B cell (primary cell): ENCODE data around the gene ST6GAL2. TPM values are rescaled to one million over a fixed set of nuclear protein-coding genes. Genes with fewer than 3 reads are reported as not detected.

Experiments
- ATAC-seq: fragments of 200-7000 bp; cut with Tn5 transposase; one replicate; pipeline ENCODE4 v1.10.0; 2021; ENCODE audit warnings: low read depth, mild to moderate bottlenecking, moderate number of reproducible peaks, moderate library complexity
- CTCF ChIA-PET: fragments of 350-600 bp; sonication (Branson Sonifier 250); formaldehyde crosslinking; loops from one replicate; lab custom pipeline; 2021; ENCODE audit warnings: antibody characterized with exemption, inconsistent platforms; lab: Charles Lee
- POLR2A ChIA-PET: fragments of 350-600 bp; sonication (Branson Sonifier 250); formaldehyde crosslinking; loops from one replicate; lab custom pipeline; 2021; ENCODE audit warnings: antibody characterized with exemption; lab: Charles Lee
- DNase-seq: peaks from one replicate; pipeline ENCODE4 v3.0.0; 2013
- H2AFZ ChIP-seq: 2 replicates; pipeline ENCODE4 v1.6.1; 2012; ENCODE audit warnings: mild to moderate bottlenecking, low read depth, low read length; ENCODE audit not compliant: insufficient read depth, poor library complexity, severe bottlenecking
- H3K27ac ChIP-seq, 2 donors: 1 replicate in 1 of 2; 2 replicates in 1 of 2; pipeline ENCODE4 v1.5.1; 2012 to 2013; ENCODE audit warnings: low read length in 2 of 2, mild to moderate bottlenecking in 2 of 2, moderate library complexity in 1 of 2
- H3K27me3 ChIP-seq, 4 experiments: fragments of 200-600 bp in 1 of 4; sonication (generic) in 1 of 4; replicated peaks in 1 of 4; 1 replicate in 2 of 4; 2 replicates in 2 of 4; pipeline versions ENCODE4 v1.6.1 to v1.7.0; 2013 to 2016; ENCODE audit warnings: low read length in 3 of 4, mild to moderate bottlenecking in 2 of 4, mixed read lengths in 1 of 4, moderate library complexity in 1 of 4; ENCODE audit not compliant: insufficient read depth in 4 of 4, control insufficient read depth in 3 of 4; ENCODE audit errors: control extremely low read depth in 1 of 4
- H3K36me3 ChIP-seq, 2 experiments: replicated peaks in 1 of 2; 1 replicate in 1 of 2; 2 replicates in 1 of 2; pipeline versions ENCODE4 v1.6.1 to v1.7.1; 2013; ENCODE audit warnings: low read length in 1 of 2; ENCODE audit not compliant: insufficient read depth in 2 of 2, control insufficient read depth in 1 of 2; ENCODE audit errors: control extremely low read depth in 1 of 2, extremely low read depth in 1 of 2
- H3K4me1 ChIP-seq, 2 donors: fragments of 200-600 bp in 1 of 2; sonication (generic) in 1 of 2; 1 replicate in 1 of 2; 2 replicates in 1 of 2; pipeline versions ENCODE4 v1.5.1 to v1.6.1; 2013 to 2017; ENCODE audit warnings: low read length in 2 of 2; ENCODE audit not compliant: control insufficient read depth in 2 of 2, insufficient read depth in 2 of 2
- H3K4me2 ChIP-seq: replicated peaks from 2 replicates; pipeline ENCODE3; 2012; ENCODE audit warnings: mild to moderate bottlenecking, low read depth, low read length; ENCODE audit not compliant: poor library complexity, severe bottlenecking
- H3K4me3 ChIP-seq, 5 experiments: fragments of 200-600 bp in 1 of 5; sonication (generic) in 1 of 5; 1 replicate in 3 of 5; 2 replicates in 2 of 5; pipeline versions ENCODE4 v1.5.1 to v1.7.0; 2011 to 2016; ENCODE audit warnings: low read length in 4 of 5, mild to moderate bottlenecking in 4 of 5, low read depth in 2 of 5, control low read depth in 1 of 5, moderate library complexity in 1 of 5; ENCODE audit not compliant: insufficient read depth in 1 of 5; ENCODE audit errors: control extremely low read depth in 1 of 5, extremely low read depth in 1 of 5
- H3K79me2 ChIP-seq: fragments of 200-600 bp; sonication (generic); one replicate; pipeline ENCODE4 v1.6.0; 2016; ENCODE audit warnings: low read length; ENCODE audit not compliant: control insufficient read depth, insufficient read depth
- H3K9ac ChIP-seq: fragments of 200-600 bp; sonication (generic); 2 replicates; pipeline ENCODE4 v1.6.1; 2017; ENCODE audit warnings: mild to moderate bottlenecking, low read length, moderate library complexity
- H3K9me3 ChIP-seq, 3 donors: one replicate each; pipeline versions ENCODE4 v1.6.1 to v1.7.1; 2013; ENCODE audit warnings: low read length in 2 of 3; ENCODE audit not compliant: control insufficient read depth in 2 of 3, insufficient read depth in 1 of 3; ENCODE audit errors: control extremely low read depth in 1 of 3
- H4K20me1 ChIP-seq: 2 replicates; pipeline ENCODE4 v1.6.0; 2012; ENCODE audit warnings: mild to moderate bottlenecking, low read length; ENCODE audit not compliant: insufficient read depth, control insufficient read depth, poor library complexity, severe bottlenecking
- H3K27ac Mint-ChIP-seq: one replicate; pipeline ENCODE4 v1.8.0; 2021; ENCODE audit warnings: mixed read lengths
- H3K27me3 Mint-ChIP-seq: one replicate; pipeline ENCODE4 v1.8.0; 2021; ENCODE audit warnings: mixed read lengths
- H3K4me1 Mint-ChIP-seq: one replicate; pipeline ENCODE4 v1.8.0; 2021; ENCODE audit warnings: mixed read lengths
- H3K4me3 Mint-ChIP-seq: one replicate; pipeline ENCODE4 v1.8.0; 2021; ENCODE audit warnings: mixed read lengths
- H3K9me3 Mint-ChIP-seq: one replicate; pipeline ENCODE4 v1.8.0; 2022; ENCODE audit warnings: mixed read lengths; ENCODE audit not compliant: insufficient read depth
- EZH2 ChIP-seq: IDR thresholded peaks from 2 replicates; pipeline ENCODE4 v1.6.1; 2012; ENCODE audit warnings: borderline replicate concordance, low read depth, mild to moderate bottlenecking, moderate library complexity, low read length; ENCODE audit not compliant: insufficient read depth, poor library complexity, severe bottlenecking
- WGBS: methylation state at CpG from one replicate; pipeline ENCODE4 v1.1.5; 2013; ENCODE audit warnings: missing lambda C conversion rate; ENCODE audit not compliant: insufficient coverage; 5-methylcytosine and 5-hydroxymethylcytosine counted together
- intact Hi-C: fragments of 100-400 bp; cut with micrococcal nuclease; formaldehyde crosslinking; loops from one replicate; pipeline ENCODE4 v1.10.0; 2022
- polyA plus RNA-seq: library from polyadenylated mRNA; depleted of rRNA; stranded (reverse); fragments of >200 nt; gene quantifications from 2 replicates; pipeline ENCODE4 v1.2.3, GENCODE V29; 2012
- total RNA-seq, 2 donors: library from RNA; stranded (reverse); fragments of 120-200 nt in 1 of 2; gene quantifications; 1 replicate in 1 of 2; 2 replicates in 1 of 2; pipeline versions ENCODE4 v1.2.3 to v1.2.4, GENCODE V29; 2013 to 2022
- TF ChIP-seq, protein P1 (sequence below): fragments of 200-600 bp; IDR thresholded peaks from one replicate; pipeline ENCODE4 v1.8.0; 2022; ENCODE audit warnings: antibody characterized with exemption, mild to moderate bottlenecking

Gene ST6GAL2
- total and polyA plus RNA-seq, 2 donors (not counting 1 experiment from before 2014, with no cell fraction given), result not detected

- TF ChIP-seq, protein P1, sequence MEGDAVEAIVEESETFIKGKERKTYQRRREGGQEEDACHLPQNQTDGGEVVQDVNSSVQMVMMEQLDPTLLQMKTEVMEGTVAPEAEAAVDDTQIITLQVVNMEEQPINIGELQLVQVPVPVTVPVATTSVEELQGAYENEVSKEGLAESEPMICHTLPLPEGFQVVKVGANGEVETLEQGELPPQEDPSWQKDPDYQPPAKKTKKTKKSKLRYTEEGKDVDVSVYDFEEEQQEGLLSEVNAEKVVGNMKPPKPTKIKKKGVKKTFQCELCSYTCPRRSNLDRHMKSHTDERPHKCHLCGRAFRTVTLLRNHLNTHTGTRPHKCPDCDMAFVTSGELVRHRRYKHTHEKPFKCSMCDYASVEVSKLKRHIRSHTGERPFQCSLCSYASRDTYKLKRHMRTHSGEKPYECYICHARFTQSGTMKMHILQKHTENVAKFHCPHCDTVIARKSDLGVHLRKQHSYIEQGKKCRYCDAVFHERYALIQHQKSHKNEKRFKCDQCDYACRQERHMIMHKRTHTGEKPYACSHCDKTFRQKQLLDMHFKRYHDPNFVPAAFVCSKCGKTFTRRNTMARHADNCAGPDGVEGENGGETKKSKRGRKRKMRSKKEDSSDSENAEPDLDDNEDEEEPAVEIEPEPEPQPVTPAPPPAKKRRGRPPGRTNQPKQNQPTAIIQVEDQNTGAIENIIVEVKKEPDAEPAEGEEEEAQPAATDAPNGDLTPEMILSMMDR, result no peak
- no peak for TF ChIP-seq EZH2
- DNase-seq (no peak), ATAC-seq (no peak)
- ChIA-PET CTCF (no interaction called here), POLR2A (no interaction called here)
- Histone ChIP-seq H3K9ac (no peak overlapping the region), H3K4me2 (no peak overlapping the region), H4K20me1 (no peaks in the 10 kb centered on the region), H3K27me3 (no peaks in the 10 kb centered on the region), H3K79me2 (no peaks in the 10 kb centered on the region), H2AFZ (no peak overlapping the region), H3K36me3 (no peaks in the 10 kb centered on the region), H3K4me1 (no peaks in the 10 kb centered on the region), H3K9me3 (peaks cover 0 to 6% (median 0%) of the 10 kb centered on the region in 3 donors), H3K27ac (no peak overlapping the region), H3K4me3 (no peak overlapping the region)
- 85% methylated on average over 6 of the region's 6 CpGs for WGBS
- H3K4me3 Mint-ChIP-seq, result no peak overlapping the region
- H3K4me1 Mint-ChIP-seq, result no peaks in the 10 kb centered on the region
- intact Hi-C loops, result no loop called here
- H3K27ac Mint-ChIP-seq, result no peak overlapping the region
- H3K9me3 Mint-ChIP-seq, result no peaks in the 10 kb centered on the region
- H3K27me3 Mint-ChIP-seq, result no peaks in the 10 kb centered on the region
Measured at GRCh38 chr2:106789185-106789584, 96.8 kb downstream of the ST6GAL2 start.

DNA sequence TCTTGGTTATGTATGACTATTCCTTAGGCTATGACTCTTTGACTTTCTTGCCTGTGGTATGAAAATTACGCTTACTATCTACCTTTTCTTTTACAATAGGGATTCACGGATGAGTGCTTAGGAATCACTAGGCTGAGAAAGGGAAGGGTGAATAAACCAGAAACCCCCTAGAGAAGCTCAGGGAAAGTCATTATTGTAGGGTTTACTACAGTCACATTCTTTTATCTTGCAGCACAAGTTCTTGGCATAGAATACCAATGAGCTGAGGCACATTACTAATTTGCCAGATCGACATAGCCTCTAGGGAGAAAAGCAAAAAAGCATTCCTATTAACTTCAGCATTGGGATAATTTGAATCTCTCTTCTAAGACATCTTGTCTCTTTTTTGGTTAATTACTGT lies 103.3 kb downstream of the ST6GAL2 start:
- no CpG with 5 or more reads among the region's 3 CpGs for WGBS
- H3K27me3 ChIP-seq, result no peaks in the 10 kb centered on the region
- H3K9me3 ChIP-seq, result no peaks in the 10 kb centered on the region
- no peaks in the 10 kb centered on the region for H3K79me2 ChIP-seq
- H3K4me3 ChIP-seq, result no peak overlapping the region
- intact Hi-C loops, result no loop called here
- H3K4me2 ChIP-seq, result no peak overlapping the region
- H3K36me3 ChIP-seq, result no peaks in the 10 kb centered on the region
- no peak overlapping the region for H3K9ac ChIP-seq
- H3K27ac Mint-ChIP-seq, result no peak overlapping the region
- ChIA-PET POLR2A (no interaction called here), CTCF (no interaction called here)
- ATAC-seq (no peak), DNase-seq (no peak)
- H3K27me3 Mint-ChIP-seq, result no peaks in the 10 kb centered on the region
- H3K4me1 Mint-ChIP-seq, result no peaks in the 10 kb centered on the region
- no peak overlapping the region for H3K27ac ChIP-seq
- H3K4me1 ChIP-seq, result no peaks in the 10 kb centered on the region
- no peaks in the 10 kb centered on the region for H4K20me1 ChIP-seq
- no peak overlapping the region for H2AFZ ChIP-seq
- TF ChIP-seq EZH2, result no peak
- TF ChIP-seq, protein P1, result no peak
- H3K9me3 Mint-ChIP-seq, result no peaks in the 10 kb centered on the region
- H3K4me3 Mint-ChIP-seq, result no peak overlapping the region
